Measurements from ENCODE around the gene FAM221B.

GRCh38 chr9:35868933-35869332 is 40.4 kb upstream of the FAM221B start:
- no peak for TF ChIP-seq CTCF (IDR thresholded peaks at IDR 0.05; ENCODE audit: insufficient read depth, low read length, poor library complexity, severe bottlenecking)
- TF ChIP-seq EZH2phosphoT487 (conservative IDR thresholded peaks at IDR 0.05; ENCODE audit: low read length) = no peak
